Calu3 (cell line): Measurements from ENCODE around the gene FAF1. TPM values are rescaled to one million over a fixed set of nuclear protein-coding genes. Genes with fewer than 3 reads are reported as not detected.

Source experiments
- BruUV-seq: library from RNA; stranded (reverse); fragments of 400-500 nt; replicated peaks from 2 replicates; lab custom pipeline; 2021; lab: Mats Ljungman, UMichigan
- CTCF ChIA-PET: fragments of 300-600 bp; sonication (Branson Sonifier 250); formaldehyde crosslinking; loops from one replicate; lab custom pipeline; 2022; ENCODE audit warnings: antibody characterized with exemption; lab: Charles Lee
- DNase-seq: peaks from one replicate; pipeline ENCODE4 v3.0.0; 2022
- H3K27ac Mint-ChIP-seq: one replicate; pipeline ENCODE4 v1.8.0; 2022; ENCODE audit warnings: mixed read lengths; ENCODE audit not compliant: unreplicated experiment
- H3K27me3 Mint-ChIP-seq: one replicate; pipeline ENCODE4 v1.8.0; 2022; ENCODE audit warnings: mixed read lengths; ENCODE audit not compliant: unreplicated experiment
- H3K36me3 Mint-ChIP-seq: one replicate; pipeline ENCODE4 v1.8.0; 2022; ENCODE audit warnings: mild to moderate bottlenecking, moderate library complexity, mixed read lengths; ENCODE audit not compliant: insufficient read depth, unreplicated experiment
- H3K4me1 Mint-ChIP-seq: one replicate; pipeline ENCODE4 v1.8.0; 2022; ENCODE audit warnings: mild to moderate bottlenecking, low read depth, mixed read lengths; ENCODE audit not compliant: unreplicated experiment
- H3K4me3 Mint-ChIP-seq: one replicate; pipeline ENCODE4 v1.8.0; 2022; ENCODE audit warnings: mild to moderate bottlenecking, low read depth, moderate library complexity, mixed read lengths; ENCODE audit not compliant: unreplicated experiment
- H3K9me3 Mint-ChIP-seq: one replicate; pipeline ENCODE4 v1.8.0; 2022; ENCODE audit warnings: low read depth, mixed read lengths; ENCODE audit not compliant: unreplicated experiment
- CTCF ChIP-seq: fragments of 200-600 bp; IDR thresholded peaks from one replicate; pipeline ENCODE4 v1.8.0; 2022; ENCODE audit warnings: antibody characterized with exemption; ENCODE audit not compliant: unreplicated experiment
- intact Hi-C: fragments of 100-400 bp; cut with micrococcal nuclease; formaldehyde crosslinking; loops from one replicate; pipeline ENCODE4 v1.10.0; 2022; ENCODE audit not compliant: unreplicated experiment
- total RNA-seq: library from RNA; stranded (reverse); gene quantifications from 2 replicates; pipeline ENCODE4 v1.2.3, GENCODE V29; 2022

FAF1 gene
- total RNA-seq, 1 experiment from 2014 or later, result 104 TPM

GRCh38 chr1:50502147-50502546 lies 457.9 kb downstream of the FAF1 start:
- no TSS peak for BruUV-seq
- DNase-seq, result no peak
- no peaks in the 10 kb centered on the region for H3K4me1 Mint-ChIP-seq
- CTCF ChIA-PET, result no interaction called here
- intact Hi-C loops, result no loop called here
- H3K27ac Mint-ChIP-seq, result no peak overlapping the region
- peaks cover 4% of the 10 kb centered on the region for H3K9me3 Mint-ChIP-seq
- no peaks in the 10 kb centered on the region for H3K36me3 Mint-ChIP-seq
- no peaks in the 10 kb centered on the region for H3K27me3 Mint-ChIP-seq
- TF ChIP-seq CTCF, result no peak
- H3K4me3 Mint-ChIP-seq, result no peak overlapping the region

- no TSS peak for BruUV-seq
- no peak for DNase-seq
- Mint-ChIP-seq H3K27me3 (no peaks in the 10 kb centered on the region), H3K36me3 (no peaks in the 10 kb centered on the region), H3K9me3 (no peaks in the 10 kb centered on the region), H3K27ac (no peak overlapping the region), H3K4me3 (no peak overlapping the region), H3K4me1 (no peaks in the 10 kb centered on the region)
- CTCF ChIA-PET, result no interaction called here
- TF ChIP-seq CTCF, result no peak
- intact Hi-C loops, result no loop called here
Measured at GRCh38 chr1:50497007-50497406, 463.1 kb downstream of the FAF1 start.

- TF ChIP-seq CTCF, result no peak
- Mint-ChIP-seq H3K36me3 (no peaks in the 10 kb centered on the region), H3K27ac (no peak overlapping the region), H3K9me3 (no peaks in the 10 kb centered on the region), H3K27me3 (no peaks in the 10 kb centered on the region), H3K4me3 (no peak overlapping the region), H3K4me1 (no peaks in the 10 kb centered on the region)
- CTCF ChIA-PET, result no interaction called here
- intact Hi-C loops, result no loop called here
- no TSS peak for BruUV-seq
- no peak for DNase-seq
Measured at GRCh38 chr1:50493710-50494109, 466.4 kb downstream of the FAF1 start.

GRCh38 chr1:50492142-50492541 lies 467.9 kb downstream of the FAF1 start:
- intact Hi-C loops, result no loop called here
- H3K27me3 Mint-ChIP-seq, result no peaks in the 10 kb centered on the region
- no peak overlapping the region for H3K4me3 Mint-ChIP-seq
- TF ChIP-seq CTCF, result no peak
- no peaks in the 10 kb centered on the region for H3K9me3 Mint-ChIP-seq
- CTCF ChIA-PET, result no interaction called here
- no peak overlapping the region for H3K27ac Mint-ChIP-seq
- no peaks in the 10 kb centered on the region for H3K36me3 Mint-ChIP-seq
- no peaks in the 10 kb centered on the region for H3K4me1 Mint-ChIP-seq
- DNase-seq, result no peak
- BruUV-seq, result no TSS peak
